Measurements from ENCODE around the gene RPS6KA1.
"Not testable (repeated sequence)": the region's sequence is repeated elsewhere in the genome, so short reads cannot be mapped to it uniquely, and the experiment has no call there.

The RPS6KA1 gene

GRCh38 chr1:26529655-26530409, at the start of gene RPS6KA1:
Gene RPS6KA1, plus strand, starts transcription at chr1:26529761. Its CDS starts 160 bp downstream, at chr1:26529921.
- peak; percentile 73 for DNase-seq (ENCODE audit: low spot score)

- DNase-seq (ENCODE audit: low spot score): no peak
Observed at GRCh38 chr1:26482921-26483320, 46.6 kb upstream of the RPS6KA1 start.

- no peak for DNase-seq (ENCODE audit: low spot score)
Observed at GRCh38 chr1:26483980-26484379, 45.6 kb upstream of the RPS6KA1 start.

- no peak for DNase-seq (ENCODE audit: low spot score)
Observed at GRCh38 chr1:26490155-26490554, 39.4 kb upstream of the RPS6KA1 start.

- DNase-seq (ENCODE audit: low spot score): no peak
Observed at GRCh38 chr1:26493267-26493666, 36.3 kb upstream of the RPS6KA1 start.

GRCh38 chr1:26493938-26494337, 35.6 kb upstream of the RPS6KA1 start:
- no peak for DNase-seq (ENCODE audit: low spot score)

- no peak for DNase-seq (ENCODE audit: low spot score)
Observed at GRCh38 chr1:26496861-26497260, 32.7 kb upstream of the RPS6KA1 start.

GRCh38 chr1:26498894-26499293, 30.7 kb upstream of the RPS6KA1 start:
- no peak for DNase-seq (ENCODE audit: low spot score)

GRCh38 chr1:26500488-26501175, 28.9 kb upstream of the RPS6KA1 start:
- peak; percentile 83 for DNase-seq (ENCODE audit: low spot score)

- DNase-seq (ENCODE audit: low spot score): not testable (repeated sequence)
Observed at GRCh38 chr1:26510711-26511110, 18.9 kb upstream of the RPS6KA1 start.

- not testable (repeated sequence) for DNase-seq (ENCODE audit: low spot score)
Observed at GRCh38 chr1:26515836-26516235, 13.7 kb upstream of the RPS6KA1 start.

- DNase-seq (ENCODE audit: low spot score): no peak
Observed at GRCh38 chr1:26516987-26517765, 12.4 kb upstream of the RPS6KA1 start.

- DNase-seq (ENCODE audit: low spot score): no peak
Observed at GRCh38 chr1:26517766-26518049, 11.9 kb upstream of the RPS6KA1 start.

- DNase-seq (ENCODE audit: low spot score): no peak
Observed at GRCh38 chr1:26518355-26518754, 11.2 kb upstream of the RPS6KA1 start.

GRCh38 chr1:26520339-26520738, 9.2 kb upstream of the RPS6KA1 start:
- no peak for DNase-seq (ENCODE audit: low spot score)

- no peak for DNase-seq (ENCODE audit: low spot score)
Observed at GRCh38 chr1:26521669-26522030, 7.9 kb upstream of the RPS6KA1 start.

- DNase-seq (ENCODE audit: low spot score): no peak
Observed at GRCh38 chr1:26522073-26522472, 7.5 kb upstream of the RPS6KA1 start.

- DNase-seq (ENCODE audit: low spot score): no peak
Observed at GRCh38 chr1:26524181-26524580, 5.4 kb upstream of the RPS6KA1 start.

GRCh38 chr1:26526287-26526686, 3.3 kb upstream of the RPS6KA1 start:
- no peak for DNase-seq (ENCODE audit: low spot score)

GRCh38 chr1:26529405-26529654, 231 bp upstream of the RPS6KA1 start:
- DNase-seq (ENCODE audit: low spot score): no peak

GRCh38 chr1:26530410-26530894, 891 bp downstream of the RPS6KA1 start:
- DNase-seq (ENCODE audit: low spot score): peak; percentile 18

- peak; percentile 83 for DNase-seq (ENCODE audit: low spot score)
Observed at GRCh38 chr1:26530895-26531598, 1.5 kb downstream of the RPS6KA1 start.
